COR-L47 (cell line): ENCODE results near the gene DLL4.
A peak's percentile ranks its signal among the peaks of the same experiment; 100 is the strongest.
"Not testable (repeated sequence)": the region's sequence is repeated elsewhere in the genome, so short reads cannot be mapped to it uniquely, and the experiment has no call there.

Experiments
- DNase-seq: peaks from one replicate; lab custom pipeline; 2025; lab: John Stamatoyannopoulos, UW

Gene DLL4

DNA sequence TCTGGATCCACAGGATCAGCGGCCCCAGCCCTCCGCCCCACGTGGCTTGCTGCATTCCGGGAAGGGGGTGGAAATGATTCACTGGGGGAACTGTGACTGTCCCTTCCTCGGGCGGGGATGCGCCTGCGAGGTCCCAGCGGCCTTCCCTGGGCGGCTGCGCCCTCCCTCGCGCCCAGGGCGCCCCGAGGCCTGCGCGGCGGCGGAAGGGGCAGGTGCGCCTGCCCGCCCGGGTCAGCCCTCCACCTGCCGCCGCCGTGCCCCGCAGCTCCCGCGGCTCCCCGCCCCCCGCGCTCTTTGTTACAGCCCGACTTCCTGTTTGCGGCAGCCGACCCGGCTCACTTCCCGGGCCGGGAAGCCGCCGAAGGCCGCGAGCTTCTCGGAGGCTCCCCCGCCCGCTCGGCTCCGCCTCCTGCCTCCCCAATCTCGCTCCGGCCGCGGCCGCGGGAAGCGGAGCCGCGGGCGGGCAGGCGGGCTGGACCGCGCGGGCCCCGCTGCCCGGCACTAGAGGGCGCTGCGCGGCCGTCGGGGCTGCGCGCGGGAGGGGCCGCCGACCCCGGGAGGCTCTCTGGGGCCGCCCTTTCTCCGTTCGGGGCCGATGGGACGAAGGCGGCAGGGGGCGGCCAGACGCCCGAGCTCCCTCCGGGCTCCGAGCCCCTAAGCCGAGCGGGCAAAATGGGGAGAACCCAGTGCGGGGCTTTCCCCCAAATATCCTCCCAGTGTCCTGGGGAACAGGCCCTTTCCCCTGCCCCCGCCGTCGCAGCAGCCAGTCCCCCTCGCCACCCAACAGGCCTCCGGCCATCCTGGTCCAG is 12.6 kb downstream of the DLL4 start:
- peak; percentile 75 for DNase-seq

GRCh38 chr15:40942337-40942854 is 13.3 kb downstream of the DLL4 start:
- DNase-seq = no peak

- no peak for DNase-seq
These were observed 13.7 kb downstream of the DLL4 start for GRCh38 chr15:40942878-40943277.

DNA sequence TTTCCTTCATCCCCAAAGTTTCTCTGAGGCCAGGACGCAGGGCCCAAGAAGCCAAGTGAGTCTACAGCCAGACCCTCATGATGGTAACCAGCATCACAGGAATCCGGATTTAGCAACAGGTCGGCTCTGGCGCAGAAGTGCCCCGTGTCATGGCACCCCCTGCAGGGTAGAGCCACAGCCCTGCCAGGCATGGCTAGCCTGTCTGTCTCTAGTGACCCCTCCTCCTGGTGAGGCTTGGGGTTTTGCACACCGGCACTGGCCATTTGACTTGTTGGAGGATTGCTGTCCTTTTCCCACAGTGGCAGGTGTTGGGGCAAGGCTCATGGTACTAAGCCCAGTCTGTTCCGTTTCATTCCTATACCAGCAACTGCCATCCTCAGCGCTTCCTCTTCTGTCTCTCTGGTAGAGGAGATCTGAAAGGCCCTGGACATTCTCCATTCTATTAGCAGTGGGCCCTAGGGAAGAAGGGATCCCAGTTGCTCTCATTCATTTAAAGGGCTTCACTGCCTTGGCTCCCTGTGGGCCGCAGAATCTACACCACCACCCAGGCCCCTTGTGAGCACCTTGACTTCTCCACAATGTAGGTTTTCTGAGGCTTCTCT is 14.7 kb downstream of the DLL4 start:
- no peak for DNase-seq

- DNase-seq = peak; percentile 76
These were observed 15.6 kb downstream of the DLL4 start for GRCh38 chr15:40944510-40945296.

GRCh38 chr15:40948706-40949473 is 19.8 kb downstream of the DLL4 start:
- DNase-seq = no peak

GRCh38 chr15:40949756-40950207 is 20.6 kb downstream of the DLL4 start:
- DNase-seq = no peak

DNA sequence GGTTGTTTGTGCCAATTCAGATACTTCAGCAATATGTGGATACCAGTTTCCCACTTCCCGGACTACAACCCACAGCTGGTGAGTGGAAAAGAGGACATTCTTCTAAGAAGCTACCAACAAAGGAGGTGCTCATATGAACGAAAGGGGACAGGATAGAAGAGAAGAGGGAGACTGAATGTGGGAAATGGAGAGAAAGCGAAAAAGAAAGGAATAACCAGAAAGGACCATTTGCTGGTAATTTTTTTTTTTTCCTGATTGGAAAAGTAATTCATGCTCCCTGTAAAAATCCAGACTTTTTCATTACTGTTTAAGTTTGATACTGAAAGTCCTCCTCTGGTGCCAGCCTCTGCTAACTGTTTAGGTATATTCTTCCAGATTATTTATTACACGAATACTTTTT is 22.6 kb downstream of the DLL4 start:
- DNase-seq = no peak

DNA sequence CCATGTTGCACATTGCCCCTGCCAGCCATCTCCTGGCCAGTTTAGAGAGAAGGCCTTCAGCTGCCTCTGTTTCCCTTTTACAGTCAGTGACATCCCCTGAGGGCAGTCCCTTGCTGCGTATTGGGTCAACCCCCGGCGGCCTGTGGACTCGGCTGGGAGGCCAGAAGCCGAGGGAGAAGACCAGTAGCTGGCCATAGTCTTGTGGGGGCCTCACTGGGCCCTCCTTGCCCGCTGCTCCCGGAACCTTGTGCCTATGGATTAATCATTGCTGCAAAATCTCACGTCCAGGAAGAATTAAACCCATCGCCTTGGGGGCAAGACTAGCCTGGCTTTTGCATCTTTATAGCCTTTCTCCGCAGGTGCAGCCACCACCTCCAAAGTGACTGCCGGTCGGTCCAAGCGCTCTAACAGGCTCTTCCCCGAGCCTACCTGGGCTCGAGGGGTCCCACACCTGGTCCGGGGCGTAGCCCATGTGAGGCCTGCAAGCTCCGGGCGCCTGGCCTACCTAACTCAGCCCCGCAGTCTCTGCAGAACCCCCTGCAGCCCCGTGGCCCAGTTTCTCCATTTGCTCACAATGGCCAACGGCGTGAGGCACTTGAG is 23.3 kb downstream of the DLL4 start:
- DNase-seq = no peak

DNA sequence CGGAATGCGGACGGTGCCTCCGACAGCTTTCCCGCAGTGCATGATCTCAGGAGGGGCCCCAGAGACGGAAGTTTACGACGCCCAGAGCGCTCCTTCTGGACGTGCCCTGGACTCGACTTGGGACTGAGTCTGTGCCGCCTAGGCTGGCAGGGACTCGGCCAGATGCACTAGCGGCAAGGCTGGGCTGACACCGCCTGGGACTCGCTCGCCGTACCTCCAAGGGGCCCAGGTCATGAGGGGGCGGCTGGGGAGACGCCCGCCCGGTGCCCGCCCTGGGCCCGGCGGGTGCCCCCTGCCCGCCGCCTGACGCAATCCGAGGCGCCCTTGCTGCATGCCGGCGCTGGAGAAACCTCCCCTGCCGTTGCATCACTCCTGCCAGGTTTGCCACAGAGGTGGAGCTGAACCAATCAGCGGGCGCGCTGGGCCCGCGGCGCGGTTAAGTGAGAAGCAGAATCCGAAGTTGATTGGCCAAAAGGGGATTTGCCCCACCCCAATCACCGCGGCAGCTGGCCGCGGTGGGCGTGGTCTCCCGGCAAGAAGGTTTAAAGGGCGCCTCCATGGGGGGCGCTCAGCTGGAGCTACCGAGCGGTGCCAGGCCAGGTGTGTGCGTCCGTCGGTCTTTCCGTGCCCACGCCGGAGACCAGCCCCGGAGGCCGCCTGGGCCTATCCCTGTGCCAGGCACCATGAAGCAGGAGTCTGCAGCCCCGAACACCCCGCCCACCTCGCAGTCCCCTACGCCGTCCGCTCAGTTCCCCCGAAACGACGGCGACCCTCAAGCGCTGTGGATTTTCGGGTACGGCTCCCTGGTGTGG is 24.0 kb downstream of the DLL4 start, which contains the start of gene CHAC1:
CHAC1 (plus strand) TSS at position 571 of the 812 bp plus-strand sequence; CDS start at position 684, 113 bp downstream.
- DNase-seq = peak; percentile 97

DNA sequence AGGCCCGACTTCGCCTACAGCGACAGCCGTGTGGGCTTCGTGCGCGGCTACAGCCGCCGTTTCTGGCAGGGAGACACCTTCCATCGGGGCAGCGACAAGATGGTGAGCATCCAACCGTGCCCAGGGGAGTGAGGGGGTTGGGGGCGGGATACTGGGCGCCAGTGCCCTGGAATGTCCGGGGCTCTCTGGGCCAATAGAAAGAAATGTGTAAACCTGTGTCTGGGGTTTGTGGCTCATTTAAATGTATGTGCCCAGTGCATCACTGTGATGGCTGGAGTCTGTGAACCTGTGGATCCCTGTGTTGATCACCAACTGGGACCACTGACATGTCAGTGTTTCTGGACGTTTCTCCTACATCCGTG is 24.6 kb downstream of the DLL4 start:
- no peak for DNase-seq

GRCh38 chr15:40954158-40954848 is 25.2 kb downstream of the DLL4 start:
- DNase-seq = not testable (repeated sequence)

- no peak for DNase-seq
These were observed 26.2 kb downstream of the DLL4 start for GRCh38 chr15:40955141-40955903.

GRCh38 chr15:40955930-40956540 is 26.9 kb downstream of the DLL4 start:
- no peak for DNase-seq

- DNase-seq = no peak
These were observed 27.4 kb downstream of the DLL4 start for GRCh38 chr15:40956541-40956982.

DNA sequence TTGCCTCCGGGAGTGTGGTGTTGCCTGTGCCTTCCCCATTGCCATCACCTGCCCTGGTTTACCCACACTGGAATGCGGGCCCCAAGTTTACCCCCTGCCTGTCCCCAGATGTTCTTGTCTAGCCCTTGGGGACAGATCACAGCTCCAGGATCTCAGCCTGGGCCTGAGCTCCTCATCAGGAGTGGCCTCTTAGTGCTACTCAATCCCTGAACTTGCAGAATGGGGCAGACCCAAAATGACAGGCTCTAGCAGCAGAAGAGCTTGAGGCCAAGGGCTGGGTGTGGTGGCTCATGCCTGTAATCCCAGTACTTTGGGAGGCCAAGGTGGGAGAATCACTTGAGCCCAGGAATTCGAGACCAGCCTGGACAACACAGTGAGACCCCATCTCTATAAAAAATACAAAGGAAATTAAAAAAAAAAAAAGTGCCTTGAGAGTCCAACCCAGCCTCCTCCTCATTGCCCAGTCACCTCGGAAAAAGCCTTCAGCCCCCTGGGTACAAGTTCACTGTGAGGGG is 28.0 kb downstream of the DLL4 start:
- no peak for DNase-seq

GRCh38 chr15:40957581-40958051 is 28.5 kb downstream of the DLL4 start:
- peak; percentile 90 for DNase-seq

DNA sequence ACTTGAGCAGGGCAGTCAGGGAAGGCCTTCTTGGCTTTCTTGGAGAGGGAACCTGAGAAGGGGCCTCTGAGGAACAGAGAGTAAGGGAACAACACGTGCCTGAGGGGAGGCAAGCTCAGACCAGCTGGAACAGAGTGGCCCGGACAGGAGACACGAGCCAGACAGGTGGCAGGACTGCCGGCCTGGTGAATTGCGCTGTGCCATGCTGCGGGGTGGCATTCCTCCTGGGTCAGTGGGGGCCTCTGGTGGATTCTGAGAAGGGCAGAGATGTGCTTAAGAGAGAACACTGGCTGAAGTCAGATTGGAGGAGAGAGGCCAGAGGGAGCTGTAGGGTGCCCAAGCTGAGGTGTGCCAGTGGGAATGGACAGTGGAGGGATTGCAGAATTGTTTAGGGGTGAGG is 29.0 kb downstream of the DLL4 start:
- no peak for DNase-seq
